ENCODE results near the gene CLRN2. TPM values are rescaled to one million over a fixed set of nuclear protein-coding genes. Genes with fewer than 3 reads are reported as not detected.

CLRN2 gene
- polyA plus RNA-seq, 1 donor from 2014 or later = not detected

- TF ChIP-seq TAF1 (IDR thresholded peaks at IDR 0.05; ENCODE audit: low read depth) (no peak), EP300 (conservative IDR thresholded peaks at IDR 0.05; ENCODE audit: poor library complexity, severe bottlenecking) (no peak), REST (IDR thresholded peaks at IDR 0.05; ENCODE audit: borderline replicate concordance) (no peak), POLR2AphosphoS5 (IDR thresholded peaks at IDR 0.05) (no peak), RAD21 (conservative IDR thresholded peaks at IDR 0.05) (no peak)
- Histone ChIP-seq H3K27ac (ENCODE audit: low read length) (no peak overlapping the region), H4K20me1 (ENCODE audit: insufficient read depth) (no peaks in the 10 kb centered on the region), H3K36me3 (ENCODE audit: insufficient read depth, low read length) (no peaks in the 10 kb centered on the region), H3K9me2 (ENCODE audit: insufficient read depth, low read length) (no peaks in the 10 kb centered on the region), H3K4me3 (ENCODE audit: low read length) (no peak overlapping the region), H3K27me3 (ENCODE audit: insufficient read depth, low read depth, low read length) (no peaks in the 10 kb centered on the region), H2AFZ (ENCODE audit: low read depth, low read length) (no peak overlapping the region), H3K9ac (ENCODE audit: low read length) (no peak overlapping the region), H3K4me2 (ENCODE audit: low read length) (no peak overlapping the region), H3F3A (ENCODE audit: insufficient read depth, low read length, poor library complexity, severe bottlenecking) (no peaks in the 10 kb centered on the region), H3K79me2 (replicated peaks; ENCODE audit: insufficient read depth, low read length) (no peaks in the 10 kb centered on the region), H3K9me3 (ENCODE audit: low read length) (no peaks in the 10 kb centered on the region)
Observed at GRCh38 chr4:17562157-17562556, 47.2 kb downstream of the CLRN2 start.

- H3K27me3 ChIP-seq (ENCODE audit: insufficient read depth, low read depth, low read length) = no peaks in the 10 kb centered on the region
- no peak overlapping the region for H3K9ac ChIP-seq (ENCODE audit: low read length)
- TF ChIP-seq CTCF (IDR thresholded peaks at IDR 0.05; ENCODE audit: poor library complexity, severe bottlenecking) = no peak
- TF ChIP-seq TAF1 (IDR thresholded peaks at IDR 0.05; ENCODE audit: low read depth) = no peak
- TF ChIP-seq EP300 (conservative IDR thresholded peaks at IDR 0.05; ENCODE audit: poor library complexity, severe bottlenecking) = no peak
- no peak for TF ChIP-seq POLR2AphosphoS5 (IDR thresholded peaks at IDR 0.05)
- no peak for TF ChIP-seq RAD21 (conservative IDR thresholded peaks at IDR 0.05)
- TF ChIP-seq REST (IDR thresholded peaks at IDR 0.05; ENCODE audit: borderline replicate concordance) = no peak
- TF ChIP-seq EZH2 (IDR thresholded peaks at IDR 0.05; ENCODE audit: borderline replicate concordance, insufficient read depth, low read length, poor library complexity, severe bottlenecking) = no peak
- TF ChIP-seq SMC3 (conservative IDR thresholded peaks at IDR 0.05; ENCODE audit: poor library complexity) = no peak
- no peak for TF ChIP-seq MXI1 (conservative IDR thresholded peaks at IDR 0.05; ENCODE audit: poor library complexity, severe bottlenecking)
- H3K4me3 ChIP-seq (ENCODE audit: low read length) = no peak overlapping the region
- no peaks in the 10 kb centered on the region for H4K20me1 ChIP-seq (ENCODE audit: insufficient read depth)
- H2AFZ ChIP-seq (ENCODE audit: low read depth, low read length) = no peak overlapping the region
- no peak overlapping the region for H3K27ac ChIP-seq (ENCODE audit: low read length)
- H3F3A ChIP-seq (ENCODE audit: insufficient read depth, low read length, poor library complexity, severe bottlenecking) = no peaks in the 10 kb centered on the region
- no peaks in the 10 kb centered on the region for H3K9me3 ChIP-seq (ENCODE audit: low read length)
- H3K36me3 ChIP-seq (ENCODE audit: insufficient read depth, low read length) = no peaks in the 10 kb centered on the region
- no peak overlapping the region for H3K4me2 ChIP-seq (ENCODE audit: low read length)
- H3K9me2 ChIP-seq (ENCODE audit: insufficient read depth, low read length) = no peaks in the 10 kb centered on the region
- H3K79me2 ChIP-seq (replicated peaks; ENCODE audit: insufficient read depth, low read length) = no peaks in the 10 kb centered on the region
Observed at GRCh38 chr4:17565846-17566245, 50.9 kb downstream of the CLRN2 start.
